NCI-H2171 (cell line): ENCODE measurements around the gene RELT.

ENCODE experiments used
- DNase-seq: peaks from one replicate; lab custom pipeline; 2025; lab: John Stamatoyannopoulos, UW

Gene RELT

GRCh38 chr11:73404506-73405145, 28.4 kb downstream of the RELT start:
- DNase-seq = no peak

GRCh38 chr11:73405146-73405510, 28.9 kb downstream of the RELT start:
- no peak for DNase-seq

GRCh38 chr11:73406131-73406530, 29.9 kb downstream of the RELT start:
- DNase-seq = no peak

- DNase-seq = no peak
These were observed 30.4 kb downstream of the RELT start for GRCh38 chr11:73406619-73407018.

GRCh38 chr11:73409431-73409830, 33.2 kb downstream of the RELT start:
- DNase-seq = no peak

GRCh38 chr11:73410627-73411026, 34.4 kb downstream of the RELT start:
- no peak for DNase-seq

- no peak for DNase-seq
These were observed 34.8 kb downstream of the RELT start for GRCh38 chr11:73411031-73411430.

- no peak for DNase-seq
These were observed 36.1 kb downstream of the RELT start for GRCh38 chr11:73412308-73412707.

- DNase-seq = no peak
These were observed 37.1 kb downstream of the RELT start for GRCh38 chr11:73413256-73413655.

GRCh38 chr11:73414977-73415651, 38.9 kb downstream of the RELT start:
- DNase-seq = no peak

GRCh38 chr11:73415854-73416615, 39.8 kb downstream of the RELT start:
- no peak for DNase-seq

- no peak for DNase-seq
These were observed 40.6 kb downstream of the RELT start for GRCh38 chr11:73416786-73417185.

GRCh38 chr11:73420136-73420535, 43.9 kb downstream of the RELT start:
- no peak for DNase-seq

- DNase-seq = no peak
These were observed 46.7 kb downstream of the RELT start for GRCh38 chr11:73422886-73423285.

- DNase-seq = no peak
These were observed 47.3 kb downstream of the RELT start for GRCh38 chr11:73423506-73423905.

- no peak for DNase-seq
These were observed 48.9 kb downstream of the RELT start for GRCh38 chr11:73425108-73425507.

GRCh38 chr11:73426219-73426850, 50.1 kb downstream of the RELT start:
- DNase-seq = no peak

- no peak for DNase-seq
These were observed 52.0 kb downstream of the RELT start for GRCh38 chr11:73428227-73428626.

- DNase-seq = no peak
These were observed 52.5 kb downstream of the RELT start for GRCh38 chr11:73428699-73429098.

GRCh38 chr11:73429121-73429750, 53.0 kb downstream of the RELT start:
- no peak for DNase-seq

GRCh38 chr11:73430326-73430725, 54.1 kb downstream of the RELT start:
- DNase-seq = no peak

- DNase-seq = no peak
These were observed 55.2 kb downstream of the RELT start for GRCh38 chr11:73431396-73431795.
